ENCODE data around the gene GAK. TPM values are rescaled to one million over a fixed set of nuclear protein-coding genes. Genes with fewer than 3 reads are reported as not detected.

Gene GAK
- total RNA-seq, 1 donor from 2014 or later: 97.1 TPM

DNA sequence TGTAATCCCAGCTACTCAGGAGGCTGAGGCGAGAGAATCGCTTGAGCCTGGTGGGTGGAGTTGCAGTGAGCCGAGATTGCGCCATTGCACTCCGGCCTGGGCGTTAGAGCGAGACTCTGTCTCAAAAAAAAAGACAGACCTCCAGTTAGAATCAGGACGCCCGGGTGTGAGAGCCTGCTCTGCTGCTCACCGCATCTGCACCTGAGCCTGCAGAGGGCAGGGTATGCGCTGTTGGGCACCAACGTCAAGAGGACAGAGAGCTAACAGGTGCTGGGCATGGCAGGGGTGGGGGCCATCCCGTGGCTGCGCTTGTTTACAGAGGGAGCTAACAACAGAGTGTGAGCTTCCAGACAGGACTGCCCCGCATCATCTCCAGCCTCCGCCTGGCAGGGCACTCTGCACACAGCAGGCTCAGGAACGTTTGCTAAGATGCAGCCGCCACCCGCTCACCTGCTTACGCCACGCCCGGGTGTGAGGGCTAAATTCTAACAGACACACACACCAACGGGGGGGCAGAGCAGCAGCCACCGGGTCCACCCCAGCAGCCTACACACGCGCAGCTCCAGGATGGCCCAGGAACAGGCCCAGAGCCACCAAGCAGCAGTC, 56.2 kb downstream of the GAK start:
- no peak overlapping the region for H3K4me3 Mint-ChIP-seq
- H3K36me3 Mint-ChIP-seq: peaks cover 13% of the 10 kb centered on the region
- no peaks in the 10 kb centered on the region for H3K9me3 Mint-ChIP-seq
- no peak overlapping the region for H3K27ac Mint-ChIP-seq
- no peaks in the 10 kb centered on the region for H3K4me1 Mint-ChIP-seq (ENCODE audit: unreplicated experiment)
- TF ChIP-seq, protein P1, sequence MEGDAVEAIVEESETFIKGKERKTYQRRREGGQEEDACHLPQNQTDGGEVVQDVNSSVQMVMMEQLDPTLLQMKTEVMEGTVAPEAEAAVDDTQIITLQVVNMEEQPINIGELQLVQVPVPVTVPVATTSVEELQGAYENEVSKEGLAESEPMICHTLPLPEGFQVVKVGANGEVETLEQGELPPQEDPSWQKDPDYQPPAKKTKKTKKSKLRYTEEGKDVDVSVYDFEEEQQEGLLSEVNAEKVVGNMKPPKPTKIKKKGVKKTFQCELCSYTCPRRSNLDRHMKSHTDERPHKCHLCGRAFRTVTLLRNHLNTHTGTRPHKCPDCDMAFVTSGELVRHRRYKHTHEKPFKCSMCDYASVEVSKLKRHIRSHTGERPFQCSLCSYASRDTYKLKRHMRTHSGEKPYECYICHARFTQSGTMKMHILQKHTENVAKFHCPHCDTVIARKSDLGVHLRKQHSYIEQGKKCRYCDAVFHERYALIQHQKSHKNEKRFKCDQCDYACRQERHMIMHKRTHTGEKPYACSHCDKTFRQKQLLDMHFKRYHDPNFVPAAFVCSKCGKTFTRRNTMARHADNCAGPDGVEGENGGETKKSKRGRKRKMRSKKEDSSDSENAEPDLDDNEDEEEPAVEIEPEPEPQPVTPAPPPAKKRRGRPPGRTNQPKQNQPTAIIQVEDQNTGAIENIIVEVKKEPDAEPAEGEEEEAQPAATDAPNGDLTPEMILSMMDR (conservative IDR thresholded peaks at IDR 0.05): no peak
- H3K27me3 Mint-ChIP-seq: no peaks in the 10 kb centered on the region
- DNase-seq (ENCODE audit: extremely low spot score, unreplicated experiment): no peak

DNA sequence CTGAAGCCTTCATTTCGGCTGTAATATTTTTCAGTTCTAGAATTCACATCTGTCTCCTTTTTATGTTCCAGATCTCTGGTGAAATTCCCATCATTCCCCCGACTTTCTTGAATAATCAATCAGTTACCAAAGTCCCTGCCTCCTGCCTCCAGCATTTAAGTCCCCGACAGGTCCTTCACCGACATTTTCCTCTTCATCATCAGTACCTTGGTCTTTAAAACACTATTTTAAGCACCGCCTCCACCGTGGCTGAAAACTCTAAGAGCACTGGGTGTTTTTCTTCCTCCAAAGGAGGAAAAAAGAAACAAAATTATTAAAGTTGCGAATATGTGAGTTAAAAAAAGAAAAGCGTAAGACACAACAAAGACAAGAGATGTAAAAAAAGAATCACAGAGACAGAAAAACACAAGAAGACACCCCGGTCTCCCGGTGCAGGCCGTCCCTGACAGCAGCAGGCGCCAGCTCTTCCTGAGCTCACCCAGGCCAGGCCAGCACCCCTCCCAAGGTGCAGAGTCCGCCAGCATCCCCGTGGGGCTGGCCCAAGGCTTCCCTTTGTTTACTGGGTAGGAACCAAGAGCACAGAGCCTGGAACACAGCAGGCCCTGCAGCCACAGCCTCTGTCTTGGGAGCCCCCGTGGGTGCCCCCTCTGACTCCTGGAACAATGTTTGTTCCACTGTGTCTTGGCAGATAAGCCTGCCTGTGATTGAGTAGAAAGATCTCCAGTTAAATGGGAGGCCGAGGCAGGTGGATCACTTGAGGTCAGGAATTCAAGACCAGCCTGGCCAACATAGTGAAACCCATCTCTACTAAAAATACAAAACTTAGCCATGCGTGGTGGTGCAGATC, 56.9 kb downstream of the GAK start:
- TF ChIP-seq, protein P1 (conservative IDR thresholded peaks at IDR 0.05): no peak
- H3K36me3 Mint-ChIP-seq: peaks cover 13% of the 10 kb centered on the region
- H3K27ac Mint-ChIP-seq: no peak overlapping the region
- no peaks in the 10 kb centered on the region for H3K4me1 Mint-ChIP-seq (ENCODE audit: unreplicated experiment)
- no peaks in the 10 kb centered on the region for H3K27me3 Mint-ChIP-seq
- no peak for DNase-seq (ENCODE audit: extremely low spot score, unreplicated experiment)
- no peak overlapping the region for H3K4me3 Mint-ChIP-seq
- no peaks in the 10 kb centered on the region for H3K9me3 Mint-ChIP-seq

DNA sequence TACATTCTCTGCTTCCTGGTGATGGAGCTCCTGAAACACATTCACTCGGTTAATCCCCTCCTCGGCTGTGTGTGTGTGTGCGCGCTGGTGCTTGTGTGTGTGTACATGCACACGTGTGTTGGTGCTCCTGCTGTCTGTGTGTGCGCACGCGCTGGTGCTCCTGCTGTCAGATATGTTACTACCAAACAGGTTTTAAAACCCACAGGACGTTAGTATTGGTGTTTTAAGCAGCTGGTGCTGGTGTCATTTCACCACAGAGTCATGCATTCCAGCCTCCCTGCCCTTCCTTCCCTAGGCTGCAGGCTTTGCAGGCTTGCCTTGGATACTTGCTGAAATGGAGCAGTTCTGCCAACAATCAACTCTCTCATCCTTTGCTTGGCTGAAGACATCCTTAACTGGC, 58.1 kb downstream of the GAK start:
- Mint-ChIP-seq H3K4me3 (no peak overlapping the region), H3K9me3 (no peaks in the 10 kb centered on the region), H3K4me1 (ENCODE audit: unreplicated experiment) (no peaks in the 10 kb centered on the region), H3K36me3 (peaks cover 8% of the 10 kb centered on the region), H3K27me3 (no peaks in the 10 kb centered on the region), H3K27ac (no peak overlapping the region)
- TF ChIP-seq, protein P1 (conservative IDR thresholded peaks at IDR 0.05): no peak
- DNase-seq (ENCODE audit: extremely low spot score, unreplicated experiment): no peak

DNA sequence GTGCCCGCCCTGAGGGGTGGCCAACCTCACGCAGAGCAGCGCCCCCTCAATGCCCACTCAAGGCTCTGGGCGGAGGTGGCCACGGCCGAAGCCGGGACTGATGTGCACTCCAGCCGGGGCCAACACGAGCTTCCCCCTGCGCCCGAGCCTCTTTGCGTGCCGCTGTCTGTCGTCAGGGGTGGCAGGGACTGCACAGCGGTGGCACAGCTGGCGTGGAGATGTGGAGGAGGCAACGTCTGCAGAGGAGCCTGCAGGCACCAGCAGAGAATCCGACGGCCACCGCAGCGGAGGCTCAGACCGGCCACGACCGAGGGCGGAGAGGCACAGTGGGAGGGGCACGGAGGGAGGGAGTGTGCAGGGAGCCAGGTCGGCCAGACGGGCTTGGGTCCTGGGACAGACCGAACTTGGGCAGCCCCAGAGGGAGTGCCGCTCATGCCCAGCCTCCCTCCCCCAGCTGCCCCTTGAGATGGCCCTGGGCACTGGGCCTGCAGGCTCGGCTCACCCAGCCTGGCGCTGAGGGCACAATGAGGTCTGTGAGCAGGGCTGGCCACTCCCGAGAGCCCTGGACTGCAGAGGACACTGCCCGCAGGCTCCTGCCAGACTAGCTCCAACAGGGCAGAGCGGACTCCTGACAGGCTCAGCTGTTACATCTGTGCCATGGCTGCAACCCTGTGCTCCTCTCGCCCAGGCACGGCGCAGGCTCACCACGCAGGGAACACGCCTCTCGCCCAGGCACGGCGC, 59.7 kb downstream of the GAK start:
- Mint-ChIP-seq H3K27me3 (no peaks in the 10 kb centered on the region), H3K4me1 (ENCODE audit: unreplicated experiment) (no peaks in the 10 kb centered on the region), H3K36me3 (peaks cover 8% of the 10 kb centered on the region), H3K9me3 (no peaks in the 10 kb centered on the region), H3K27ac (no peak overlapping the region), H3K4me3 (no peak overlapping the region)
- no peak for DNase-seq (ENCODE audit: extremely low spot score, unreplicated experiment)
- TF ChIP-seq, protein P1 (conservative IDR thresholded peaks at IDR 0.05): no peak

DNA sequence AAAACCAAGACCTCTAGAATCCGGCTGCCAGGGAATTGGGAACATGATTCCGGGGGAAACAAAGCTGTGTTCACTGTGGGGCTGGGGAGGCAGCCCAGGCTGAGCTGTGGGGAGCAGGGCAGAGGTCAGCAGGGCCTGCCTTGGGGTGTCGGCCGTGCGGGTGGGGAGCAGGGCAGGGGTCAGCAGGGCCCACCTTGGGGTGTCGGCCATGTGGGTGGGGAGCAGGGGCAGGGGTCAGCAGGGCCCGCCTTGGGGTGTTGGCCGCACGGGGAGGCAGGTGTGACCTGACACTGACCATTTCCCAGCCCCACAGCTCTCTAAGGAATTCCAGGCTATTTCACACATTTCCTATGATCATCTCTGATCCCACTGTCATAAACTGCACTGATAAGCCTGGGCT, 60.6 kb downstream of the GAK start:
- no peaks in the 10 kb centered on the region for H3K27me3 Mint-ChIP-seq
- no peaks in the 10 kb centered on the region for H3K9me3 Mint-ChIP-seq
- no peak for DNase-seq (ENCODE audit: extremely low spot score, unreplicated experiment)
- no peak overlapping the region for H3K27ac Mint-ChIP-seq
- H3K4me3 Mint-ChIP-seq: no peak overlapping the region
- H3K36me3 Mint-ChIP-seq: peaks cover 3% of the 10 kb centered on the region
- H3K4me1 Mint-ChIP-seq (ENCODE audit: unreplicated experiment): no peaks in the 10 kb centered on the region
- TF ChIP-seq, protein P1 (conservative IDR thresholded peaks at IDR 0.05): no peak
